Vagina (tissue), 2 donors: ENCODE data around the gene TTC3.

ENCODE experiments used
- POLR2A ChIP-seq, 2 donors: fragments of 450-650 bp; IDR thresholded peaks; one replicate each; pipeline ENCODE4 v1.6.1; 2017; ENCODE audit warnings: antibody characterized with exemption in 2 of 2, mild to moderate bottlenecking in 2 of 2, moderate library complexity in 2 of 2
- TF ChIP-seq, protein P1 (sequence below), 3 experiments: fragments of 450-650 bp in 2 of 3; fragments of 200-600 bp in 1 of 3; sonication (generic) in 1 of 3; IDR thresholded peaks; one replicate each; pipeline ENCODE4 v1.5.1; 2017 to 2019; ENCODE audit warnings: antibody characterized with exemption in 3 of 3, mild to moderate bottlenecking in 2 of 3, moderate library complexity in 2 of 3

- no peak for TF ChIP-seq POLR2A (IDR thresholded peaks at IDR 0.05)
- TF ChIP-seq, protein P1, sequence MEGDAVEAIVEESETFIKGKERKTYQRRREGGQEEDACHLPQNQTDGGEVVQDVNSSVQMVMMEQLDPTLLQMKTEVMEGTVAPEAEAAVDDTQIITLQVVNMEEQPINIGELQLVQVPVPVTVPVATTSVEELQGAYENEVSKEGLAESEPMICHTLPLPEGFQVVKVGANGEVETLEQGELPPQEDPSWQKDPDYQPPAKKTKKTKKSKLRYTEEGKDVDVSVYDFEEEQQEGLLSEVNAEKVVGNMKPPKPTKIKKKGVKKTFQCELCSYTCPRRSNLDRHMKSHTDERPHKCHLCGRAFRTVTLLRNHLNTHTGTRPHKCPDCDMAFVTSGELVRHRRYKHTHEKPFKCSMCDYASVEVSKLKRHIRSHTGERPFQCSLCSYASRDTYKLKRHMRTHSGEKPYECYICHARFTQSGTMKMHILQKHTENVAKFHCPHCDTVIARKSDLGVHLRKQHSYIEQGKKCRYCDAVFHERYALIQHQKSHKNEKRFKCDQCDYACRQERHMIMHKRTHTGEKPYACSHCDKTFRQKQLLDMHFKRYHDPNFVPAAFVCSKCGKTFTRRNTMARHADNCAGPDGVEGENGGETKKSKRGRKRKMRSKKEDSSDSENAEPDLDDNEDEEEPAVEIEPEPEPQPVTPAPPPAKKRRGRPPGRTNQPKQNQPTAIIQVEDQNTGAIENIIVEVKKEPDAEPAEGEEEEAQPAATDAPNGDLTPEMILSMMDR (IDR thresholded peaks at IDR 0.05), result no peak
Observed at GRCh38 chr21:37040212-37040611, 32.8 kb upstream of the TTC3 start.
